NCI-H82 (cell line): ENCODE data around the gene LTBP4.

Experiments used
- DNase-seq: peaks from one replicate; lab custom pipeline; 2025; lab: John Stamatoyannopoulos, UW

Gene LTBP4

DNA sequence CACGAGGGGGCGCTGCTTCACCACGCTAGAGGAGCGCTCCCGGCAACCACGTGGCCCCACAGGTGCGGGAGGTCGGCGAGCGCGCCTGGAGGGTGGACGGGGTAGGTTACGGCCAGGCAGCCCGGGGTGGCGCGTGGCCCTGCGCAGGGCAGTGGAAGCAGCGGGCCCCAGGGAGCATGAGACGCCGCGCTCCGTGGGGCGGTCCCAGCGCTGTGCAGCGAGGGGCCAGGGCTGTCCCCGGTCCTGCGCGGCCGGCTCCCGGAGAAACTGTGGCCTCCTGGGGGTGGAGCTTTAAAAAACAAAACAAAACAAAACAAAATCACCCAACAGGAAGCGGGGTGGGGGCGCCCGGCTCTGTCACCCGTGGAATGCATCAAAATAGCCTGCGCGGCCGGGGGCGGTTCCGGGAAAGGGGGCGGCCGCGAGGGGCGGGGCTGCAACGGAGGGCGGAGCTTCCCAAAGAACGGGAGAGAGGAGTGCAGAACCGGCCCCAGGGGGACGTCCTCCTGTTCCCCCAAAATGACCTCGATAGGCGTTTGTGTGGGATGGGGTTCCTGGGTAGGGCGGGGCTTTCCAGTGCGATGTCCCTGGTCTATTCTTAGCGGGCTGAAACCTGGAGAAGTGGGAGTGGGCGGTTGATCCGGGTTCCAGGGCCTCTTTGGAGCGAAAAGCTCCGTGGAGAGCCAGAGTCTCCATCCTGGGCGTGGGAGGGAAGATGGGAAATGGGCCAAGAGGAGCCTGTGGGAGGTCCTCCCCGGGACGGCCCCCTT, 61.9 kb downstream of the LTBP4 start:
- DNase-seq, result peak; percentile 93

DNA sequence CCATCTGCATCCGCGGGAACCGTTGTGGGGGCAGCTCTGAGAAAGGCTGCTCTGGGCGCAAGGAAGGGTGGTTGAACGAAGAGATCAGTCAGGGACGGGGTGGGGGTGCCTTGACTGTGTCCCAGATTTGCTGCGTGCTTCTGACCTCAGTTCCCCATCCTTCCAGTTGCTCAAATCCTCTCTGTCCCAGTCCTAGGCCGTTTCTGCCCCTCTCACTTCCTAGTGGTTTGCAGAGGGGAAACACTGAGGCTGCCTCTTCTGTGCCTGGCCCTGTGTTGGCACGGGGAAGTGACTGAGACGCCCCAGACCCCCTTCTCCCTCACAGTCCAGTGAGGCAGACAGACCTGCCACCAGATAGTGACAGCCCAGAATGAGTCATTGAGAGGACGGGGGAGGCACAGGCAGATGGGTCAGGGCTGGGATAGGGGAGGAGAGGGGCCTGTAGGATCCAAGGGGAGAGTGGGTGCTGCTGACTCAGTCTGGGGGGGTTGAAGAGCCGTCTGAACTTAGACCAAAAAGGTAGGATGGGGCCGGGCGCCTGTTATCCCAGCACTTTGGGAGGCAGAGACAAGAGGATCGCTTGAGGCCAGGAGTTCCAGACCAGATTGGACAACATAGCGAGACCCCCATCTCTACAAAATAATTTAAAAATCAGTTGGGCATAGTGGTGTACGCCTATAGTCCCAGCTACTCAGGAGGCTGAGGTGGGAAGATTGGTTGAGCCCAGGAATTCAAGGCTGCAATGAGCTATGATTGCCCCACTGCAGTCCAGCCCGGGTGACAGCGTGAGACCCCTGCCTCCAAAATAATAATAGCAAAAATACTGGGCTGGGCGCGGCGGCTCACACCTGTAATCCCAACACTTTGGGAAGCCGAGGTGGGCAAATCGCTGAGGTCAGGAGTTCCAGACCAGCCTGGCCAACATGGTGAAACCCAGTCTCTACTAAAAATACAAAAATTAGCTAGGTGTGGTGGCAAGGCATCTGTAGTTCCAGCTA, 62.8 kb downstream of the LTBP4 start:
- DNase-seq, result no peak

DNA sequence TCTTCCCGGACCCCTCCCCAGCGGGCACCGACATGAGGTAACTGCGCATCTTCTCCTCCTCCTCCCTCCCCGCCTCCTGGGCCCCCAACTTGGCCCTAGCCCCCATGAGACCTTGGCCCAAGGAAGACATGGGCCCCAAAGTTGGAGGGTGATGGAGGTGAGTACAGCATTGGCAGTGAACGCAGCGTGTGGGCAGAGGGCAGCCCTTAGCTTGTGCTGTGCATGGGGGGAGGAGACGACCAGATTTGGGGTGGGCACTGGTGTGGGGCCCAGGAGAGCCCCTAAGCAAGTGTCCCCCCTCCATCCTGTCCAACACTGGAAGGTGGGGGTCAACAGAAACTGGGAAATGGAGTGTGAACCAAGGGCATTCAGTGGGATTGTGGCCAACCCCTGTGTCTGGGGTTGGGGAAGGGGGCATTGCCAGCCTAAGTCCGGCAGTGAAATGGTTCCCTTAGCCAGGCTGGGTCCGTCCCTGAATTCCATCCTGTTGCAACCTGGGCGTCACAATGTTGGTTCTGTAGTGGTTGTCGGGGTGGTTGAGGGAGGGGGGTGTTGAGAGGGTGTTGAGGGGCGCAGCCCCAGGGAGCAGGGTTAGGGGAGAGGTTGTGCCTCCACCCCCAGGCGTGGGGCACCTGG, 65.8 kb downstream of the LTBP4 start:
- DNase-seq, result no peak

DNA sequence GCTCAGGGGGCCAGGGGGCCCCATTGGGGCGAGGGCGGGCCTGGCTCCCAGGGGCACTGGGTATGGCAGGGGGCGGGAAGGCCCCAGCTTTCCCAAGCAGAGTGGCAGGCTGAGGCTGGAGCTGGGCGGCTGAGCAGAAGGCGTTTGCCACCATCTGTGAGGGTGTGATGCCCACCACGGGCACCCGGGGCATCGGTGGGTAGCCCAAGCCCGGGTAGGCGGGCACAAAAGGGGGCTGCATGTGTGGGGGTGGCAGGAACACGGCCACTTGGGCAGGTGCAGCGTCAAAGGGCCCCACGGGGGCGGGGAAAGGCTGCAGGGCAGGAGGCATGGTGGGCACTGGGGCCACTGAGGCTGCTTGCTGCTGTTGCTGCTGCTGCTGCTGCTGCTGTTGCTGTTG, 66.4 kb downstream of the LTBP4 start:
- no peak for DNase-seq

DNA sequence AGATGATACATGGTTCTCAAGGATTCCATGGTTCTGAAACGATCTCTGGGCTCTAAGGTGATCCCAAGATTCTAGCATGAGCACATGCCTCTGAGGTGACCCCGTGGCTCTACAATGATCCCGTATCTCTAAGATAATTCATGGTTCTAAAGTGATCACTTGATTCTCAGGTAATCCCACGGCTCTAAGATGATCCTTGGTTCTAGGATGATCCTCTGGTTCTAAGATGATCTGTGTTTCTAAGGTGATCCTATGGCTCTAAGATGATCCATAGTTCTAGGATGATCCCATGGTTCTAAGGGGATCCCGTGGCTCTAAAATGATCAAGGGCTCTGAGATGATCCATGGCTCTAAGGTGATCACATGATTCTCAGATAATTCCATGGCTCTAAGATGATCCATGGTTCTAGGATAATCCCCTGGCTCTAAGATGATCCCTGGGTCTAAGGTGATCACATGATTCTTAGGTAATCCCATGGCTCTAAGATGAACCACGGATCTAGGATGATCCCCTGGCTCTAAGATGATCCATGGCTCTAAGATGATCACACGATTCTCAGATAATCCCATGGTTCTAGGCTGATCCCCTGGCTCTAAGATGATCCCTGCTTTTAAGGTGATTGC, 67.9 kb downstream of the LTBP4 start:
- DNase-seq, result no peak

DNA sequence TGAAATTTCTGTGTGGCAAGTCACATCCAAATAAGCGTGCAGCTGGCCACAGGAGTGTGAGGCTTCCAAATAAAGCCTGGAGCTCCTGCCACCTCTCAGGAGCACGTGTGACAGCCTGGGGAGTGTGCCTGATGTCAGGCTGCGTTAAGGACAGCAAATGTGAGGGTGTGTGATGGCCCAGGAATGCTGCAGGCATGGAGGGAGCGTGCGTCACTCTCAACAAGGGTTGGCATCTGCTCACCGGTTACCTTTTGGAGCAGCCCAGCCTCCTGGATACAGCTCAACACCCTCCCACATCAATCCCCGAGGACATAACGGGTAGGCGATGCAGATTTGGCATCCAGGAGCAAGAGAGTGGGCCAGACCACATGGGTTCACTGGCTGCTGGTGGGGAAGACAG, 70.2 kb downstream of the LTBP4 start:
- no peak for DNase-seq

DNA sequence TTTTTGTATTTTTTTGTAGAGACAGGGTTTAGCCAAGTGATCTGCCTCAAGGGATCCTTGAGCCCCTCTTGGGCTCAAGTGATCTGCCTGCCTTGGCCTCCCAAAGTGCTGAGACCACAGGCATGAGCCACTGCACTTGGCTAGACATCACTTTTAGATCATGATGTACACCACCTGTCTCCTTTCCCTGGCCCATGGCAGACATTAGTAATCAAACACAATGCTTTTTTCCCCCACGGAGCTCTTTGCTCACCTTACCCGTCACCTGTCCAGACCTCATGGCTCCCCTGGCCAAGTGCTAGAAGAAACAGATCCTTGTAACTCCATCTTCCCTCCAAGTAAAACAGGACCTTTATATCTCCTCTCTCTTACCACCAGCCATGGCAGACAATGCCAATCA, 70.9 kb downstream of the LTBP4 start:
- DNase-seq, result no peak

DNA sequence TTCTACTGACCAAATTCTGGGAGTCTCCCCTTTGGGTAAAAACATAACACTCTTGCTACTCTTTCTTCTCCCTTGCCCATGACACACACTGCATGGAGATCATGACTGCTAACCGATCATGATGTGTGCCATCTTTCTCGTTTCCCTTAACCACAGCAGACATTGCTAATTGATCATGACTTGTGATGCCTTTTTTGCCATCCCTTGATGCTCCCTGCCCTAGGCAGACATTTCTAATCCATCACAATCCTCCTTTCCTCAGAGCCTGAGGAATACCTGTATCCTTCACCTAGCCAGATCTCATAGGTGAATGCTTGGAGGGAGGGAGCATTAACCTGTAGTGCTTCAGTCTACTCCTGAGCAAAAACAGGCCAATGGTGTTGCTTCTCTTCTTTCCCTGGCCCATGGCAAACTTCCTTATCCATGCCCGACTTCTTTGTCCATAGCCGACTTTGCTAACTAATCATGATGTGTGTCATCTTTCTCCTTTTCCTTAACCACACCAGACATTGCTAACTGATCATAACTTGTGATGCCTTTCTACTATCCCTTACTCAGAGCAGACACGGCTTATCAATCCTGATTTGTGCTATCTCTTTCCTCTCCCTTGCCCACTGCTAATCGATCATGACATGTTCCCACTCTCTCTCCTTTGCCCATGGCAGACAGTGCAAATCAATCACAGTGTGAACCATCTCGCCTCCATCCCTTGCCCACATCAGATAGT, 71.6 kb downstream of the LTBP4 start:
- DNase-seq, result no peak

DNA sequence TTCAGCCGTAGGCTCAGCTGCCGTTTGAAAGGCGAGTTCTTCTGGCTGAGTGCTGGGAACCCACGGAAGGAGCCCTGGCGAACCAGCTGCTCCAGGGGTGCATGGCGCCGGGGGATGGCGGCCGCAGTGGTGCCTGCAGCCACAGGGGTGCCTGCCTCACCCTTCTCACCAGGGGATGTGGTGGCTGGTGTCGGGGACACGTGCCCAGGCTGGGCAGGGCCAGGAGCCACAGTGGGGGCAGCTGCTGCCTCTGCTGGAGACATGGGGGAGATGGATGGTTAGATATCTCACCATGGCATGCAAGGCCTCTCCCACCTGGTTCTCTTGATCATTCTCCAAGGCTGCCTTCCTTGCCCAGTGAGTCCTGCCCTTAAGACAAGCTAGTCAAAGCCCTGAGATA, 72.2 kb downstream of the LTBP4 start:
- DNase-seq, result no peak

DNA sequence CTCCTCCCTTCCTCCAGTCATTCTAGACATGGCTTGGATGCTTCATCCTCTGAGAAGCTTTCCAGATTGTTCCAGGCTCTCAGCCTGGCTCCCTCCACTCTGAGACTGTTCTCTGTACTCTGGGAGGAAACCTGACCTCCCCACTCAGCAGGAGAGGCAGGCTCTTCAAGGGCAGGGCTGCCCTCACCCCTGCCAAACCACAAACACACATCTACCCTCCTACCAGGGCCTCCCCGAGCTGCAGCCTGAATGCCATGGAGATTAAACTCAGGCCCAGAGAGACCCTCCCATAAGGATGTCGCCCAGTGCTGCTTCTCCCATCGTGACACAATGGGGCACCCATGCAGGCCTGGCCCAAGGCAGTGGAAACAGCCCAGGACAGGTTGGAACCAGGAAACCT, 73.1 kb downstream of the LTBP4 start:
- no peak for DNase-seq

DNA sequence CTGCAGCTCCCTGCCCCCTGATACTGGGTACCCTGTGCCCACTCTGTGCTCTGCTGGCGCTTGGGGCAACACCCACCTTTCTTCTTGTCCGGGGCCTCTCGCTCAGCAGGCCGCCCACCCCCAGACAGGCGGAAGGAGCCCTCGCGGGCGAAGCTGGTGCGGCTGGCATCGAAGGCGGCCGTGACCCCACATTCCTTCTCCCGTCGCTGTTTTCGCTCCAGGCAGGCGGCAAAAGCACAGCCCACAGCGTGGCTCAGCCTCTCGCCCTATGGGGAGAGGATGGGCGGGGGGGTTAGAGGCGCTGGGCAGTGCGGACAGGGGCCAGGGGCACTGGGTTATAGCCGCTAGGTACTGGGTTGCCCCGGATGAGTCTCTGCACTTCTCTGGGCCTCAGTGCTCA, 76.0 kb downstream of the LTBP4 start:
- DNase-seq, result no peak
